HEK293T (cell line): Measurements from ENCODE around the gene GNA12.

Experiments used
- CTBP1 ChIP-seq: fragments of 450-650 bp; IDR thresholded peaks from 2 replicates; pipeline ENCODE4 v1.6.1; 2016; ENCODE audit warnings: borderline replicate concordance
- FOXA1 ChIP-seq: fragments of 450-650 bp; IDR thresholded peaks from 2 replicates; pipeline ENCODE4 v1.6.1; 2016; ENCODE audit warnings: mild to moderate bottlenecking
- FOXM1 ChIP-seq: fragments of 450-650 bp; IDR thresholded peaks from 2 replicates; pipeline ENCODE4 v1.6.1; 2017; ENCODE audit warnings: mild to moderate bottlenecking, borderline replicate concordance
- HDGF ChIP-seq: fragments of 450-650 bp; IDR thresholded peaks from 2 replicates; pipeline ENCODE4 v1.6.1; 2017; ENCODE audit warnings: antibody characterized with exemption, borderline replicate concordance
- L3MBTL2 ChIP-seq: fragments of 450-650 bp; conservative IDR thresholded peaks from 2 replicates; pipeline ENCODE4 v1.6.1; 2016; ENCODE audit warnings: mild to moderate bottlenecking
- NFRKB ChIP-seq: fragments of 450-650 bp; IDR thresholded peaks from 2 replicates; pipeline ENCODE4 v1.6.1; 2016; ENCODE audit warnings: mild to moderate bottlenecking, moderate library complexity
- SP1 ChIP-seq: fragments of 450-650 bp; IDR thresholded peaks from 2 replicates; pipeline ENCODE4 v1.6.1; 2017
- SUZ12 ChIP-seq: fragments of 450-650 bp; IDR thresholded peaks from 2 replicates; pipeline ENCODE4 v1.6.1; 2016; ENCODE audit warnings: mild to moderate bottlenecking
- TARDBP ChIP-seq: fragments of 450-650 bp; IDR thresholded peaks from 2 replicates; pipeline ENCODE4 v1.6.1; 2016
- ZNF384 ChIP-seq: fragments of 450-650 bp; IDR thresholded peaks from 2 replicates; pipeline ENCODE4 v1.6.1; 2016
- TF ChIP-seq, protein P1 (sequence below): fragments of 450-650 bp; IDR thresholded peaks from 2 replicates; pipeline ENCODE4 v1.6.1; 2016

DNA sequence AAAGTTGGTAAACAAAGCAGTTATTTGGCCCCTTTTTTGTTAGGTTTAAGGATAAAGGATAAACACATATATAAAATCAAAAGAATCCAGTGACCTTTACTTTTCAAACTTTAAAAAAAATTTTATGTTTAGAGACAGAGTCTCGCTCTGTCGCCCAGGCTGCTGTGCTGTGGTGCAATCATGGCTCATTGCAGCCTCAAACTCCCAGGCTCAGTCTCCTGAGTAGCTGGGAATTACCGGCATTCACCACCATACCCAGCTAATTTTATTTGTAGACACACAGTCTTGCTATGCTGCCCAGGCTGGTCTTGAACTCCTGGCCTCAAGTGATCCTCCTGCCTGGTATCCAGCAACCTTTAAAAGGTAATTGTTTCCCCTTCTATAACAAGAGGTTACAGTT is 31.3 kb downstream of the GNA12 start:
- TF ChIP-seq HDGF (no peak), SUZ12 (no peak), ZNF384 (no peak), FOXM1 (no peak), SP1 (no peak), NFRKB (no peak), FOXA1 (no peak), CTBP1 (no peak), TARDBP (no peak), L3MBTL2 (no peak)
- TF ChIP-seq, protein P1, sequence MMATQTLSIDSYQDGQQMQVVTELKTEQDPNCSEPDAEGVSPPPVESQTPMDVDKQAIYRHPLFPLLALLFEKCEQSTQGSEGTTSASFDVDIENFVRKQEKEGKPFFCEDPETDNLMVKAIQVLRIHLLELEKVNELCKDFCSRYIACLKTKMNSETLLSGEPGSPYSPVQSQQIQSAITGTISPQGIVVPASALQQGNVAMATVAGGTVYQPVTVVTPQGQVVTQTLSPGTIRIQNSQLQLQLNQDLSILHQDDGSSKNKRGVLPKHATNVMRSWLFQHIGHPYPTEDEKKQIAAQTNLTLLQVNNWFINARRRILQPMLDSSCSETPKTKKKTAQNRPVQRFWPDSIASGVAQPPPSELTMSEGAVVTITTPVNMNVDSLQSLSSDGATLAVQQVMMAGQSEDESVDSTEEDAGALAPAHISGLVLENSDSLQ: no peak
